OCI-LY3 (cell line): ENCODE data around the gene MCCC1.
A peak's percentile ranks its signal among the peaks of the same experiment; 100 is the strongest.

Source experiments
- H2AFZ ChIP-seq: fragments of 200-600, 300-600 bp; shearing (Covaris generic); 2 replicates; pipeline ENCODE4 v1.6.0; 2014; ENCODE audit warnings: antibody characterized with exemption, low read depth, low read length
- H3K27ac ChIP-seq: fragments of 200-600, 300-600 bp; sonication (generic); 2 replicates; pipeline ENCODE4 v1.5.1; 2014; ENCODE audit warnings: mild to moderate bottlenecking, low read length, moderate library complexity, mixed read lengths
- H3K27me3 ChIP-seq: fragments of 200-600, 300-600 bp; sonication (generic); 2 replicates; pipeline ENCODE4 v1.6.1; 2014; ENCODE audit warnings: low read depth, low read length, mixed read lengths
- H3K36me3 ChIP-seq: fragments of 200-600, 300-600 bp; sonication (generic); replicated peaks from 2 replicates; pipeline ENCODE3; 2014; ENCODE audit warnings: low read depth, low read length, mixed read lengths
- H3K4me1 ChIP-seq: fragments of 300-600, 200-600 bp; sonication (generic); 2 replicates; pipeline ENCODE4 v1.6.1; 2014; ENCODE audit warnings: low read length, mixed read lengths
- H3K4me2 ChIP-seq: fragments of 200-600, 300-600 bp; sonication (generic); 2 replicates; pipeline ENCODE4 v1.6.1; 2014; ENCODE audit warnings: low read length, mixed read lengths
- H3K4me3 ChIP-seq: fragments of 300-600, 200-600 bp; sonication (generic); 2 replicates; pipeline ENCODE4 v1.5.1; 2014; ENCODE audit warnings: antibody characterized with exemption, mild to moderate bottlenecking, low read length, moderate library complexity
- H3K79me2 ChIP-seq: fragments of 300-600, 200-600 bp; shearing (Covaris generic); 2 replicates; pipeline ENCODE4 v1.6.1; 2014; ENCODE audit warnings: mild to moderate bottlenecking, low read length, mixed read lengths
- H3K9ac ChIP-seq: fragments of 300-600, 200-600 bp; shearing (Covaris generic); 2 replicates; pipeline ENCODE4 v1.6.0; 2014; ENCODE audit warnings: mild to moderate bottlenecking, low read length, moderate library complexity
- H3K9me3 ChIP-seq: fragments of 200-600, 300-600 bp; shearing (Covaris generic); 2 replicates; pipeline ENCODE4 v1.6.1; 2014; ENCODE audit warnings: low read length, mixed read lengths; ENCODE audit not compliant: insufficient read depth
- H4K20me1 ChIP-seq: fragments of 200-600, 300-600 bp; sonication (generic); 2 replicates; pipeline ENCODE4 v1.6.1; 2016; ENCODE audit warnings: low read length, mixed read lengths; ENCODE audit not compliant: insufficient read depth
- EZH2phosphoT487 ChIP-seq: fragments of 200-600 bp; shearing (Covaris generic); IDR thresholded peaks from 2 replicates; pipeline ENCODE4 v1.6.1; 2018; ENCODE audit warnings: antibody characterized with exemption, mixed run types, low read depth
- TF ChIP-seq, protein P1 (sequence below): fragments of 200-600, 300-600 bp; sonication (generic); IDR thresholded peaks from 2 replicates; pipeline ENCODE4 v1.5.1; 2014; ENCODE audit warnings: antibody characterized with exemption, low read length, low read depth

Gene MCCC1

DNA sequence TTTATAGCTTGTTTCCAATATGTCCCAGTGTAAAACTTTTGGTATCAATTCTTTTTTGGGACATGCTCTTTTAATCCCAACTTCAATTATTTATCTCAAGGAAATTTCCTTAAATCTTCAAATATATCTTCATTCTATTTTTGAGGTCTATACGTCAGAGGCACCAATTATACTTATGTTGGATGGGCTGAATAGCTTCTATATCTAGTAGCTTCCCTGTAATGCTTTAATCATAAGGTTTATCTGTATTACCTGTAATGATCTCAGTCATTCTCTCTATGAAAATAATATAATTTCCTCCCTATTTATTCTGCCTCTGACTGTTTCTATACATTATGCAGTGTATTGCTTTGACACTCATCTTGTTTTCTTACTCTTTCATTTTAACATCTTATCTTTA lies 29.9 kb upstream of the MCCC1 start:
- Histone ChIP-seq H3K79me2 (no peaks in the 10 kb centered on the region), H3K9ac (no peak overlapping the region), H3K4me1 (peaks cover 8% of the 10 kb centered on the region), H2AFZ (no peak overlapping the region), H3K4me2 (no peak overlapping the region), H3K27me3 (peaks cover 56% of the 10 kb centered on the region), H3K27ac (no peak overlapping the region), H3K4me3 (no peak overlapping the region), H4K20me1 (no peaks in the 10 kb centered on the region), H3K9me3 (peaks cover 9% of the 10 kb centered on the region; the same call in 1 of the 2 replicates), H3K36me3 (peaks cover 5% of the 10 kb centered on the region)
- TF ChIP-seq EZH2phosphoT487, result no peak
- TF ChIP-seq, protein P1, sequence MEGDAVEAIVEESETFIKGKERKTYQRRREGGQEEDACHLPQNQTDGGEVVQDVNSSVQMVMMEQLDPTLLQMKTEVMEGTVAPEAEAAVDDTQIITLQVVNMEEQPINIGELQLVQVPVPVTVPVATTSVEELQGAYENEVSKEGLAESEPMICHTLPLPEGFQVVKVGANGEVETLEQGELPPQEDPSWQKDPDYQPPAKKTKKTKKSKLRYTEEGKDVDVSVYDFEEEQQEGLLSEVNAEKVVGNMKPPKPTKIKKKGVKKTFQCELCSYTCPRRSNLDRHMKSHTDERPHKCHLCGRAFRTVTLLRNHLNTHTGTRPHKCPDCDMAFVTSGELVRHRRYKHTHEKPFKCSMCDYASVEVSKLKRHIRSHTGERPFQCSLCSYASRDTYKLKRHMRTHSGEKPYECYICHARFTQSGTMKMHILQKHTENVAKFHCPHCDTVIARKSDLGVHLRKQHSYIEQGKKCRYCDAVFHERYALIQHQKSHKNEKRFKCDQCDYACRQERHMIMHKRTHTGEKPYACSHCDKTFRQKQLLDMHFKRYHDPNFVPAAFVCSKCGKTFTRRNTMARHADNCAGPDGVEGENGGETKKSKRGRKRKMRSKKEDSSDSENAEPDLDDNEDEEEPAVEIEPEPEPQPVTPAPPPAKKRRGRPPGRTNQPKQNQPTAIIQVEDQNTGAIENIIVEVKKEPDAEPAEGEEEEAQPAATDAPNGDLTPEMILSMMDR, result no peak

DNA sequence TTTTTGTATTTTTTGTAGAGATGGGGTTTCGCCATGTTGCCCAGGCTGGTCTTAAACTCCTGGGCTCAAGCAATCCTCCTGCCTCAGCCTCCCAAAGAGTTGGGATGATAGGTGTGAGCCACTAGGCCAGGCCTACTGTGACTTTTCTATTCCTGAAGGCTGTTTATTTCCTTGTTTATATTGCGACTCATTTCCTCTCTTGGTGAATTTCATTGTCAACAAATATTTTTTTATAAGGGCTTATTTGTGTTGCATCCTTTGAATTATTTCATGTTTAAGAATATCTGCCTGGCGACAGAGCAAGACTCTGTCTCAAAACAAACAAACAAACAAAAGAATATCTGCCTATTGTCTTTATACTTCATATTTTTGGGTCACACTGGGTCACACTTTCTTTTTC lies 29.4 kb upstream of the MCCC1 start:
- H3K4me2 ChIP-seq, result no peak overlapping the region
- H3K4me1 ChIP-seq, result peaks cover 8% of the 10 kb centered on the region
- H2AFZ ChIP-seq, result no peak overlapping the region
- H3K9me3 ChIP-seq, result peaks cover 9% of the 10 kb centered on the region; the same call in 1 of the 2 replicates
- peaks cover 56% of the 10 kb centered on the region for H3K27me3 ChIP-seq
- no peak overlapping the region for H3K4me3 ChIP-seq
- peaks cover 5% of the 10 kb centered on the region for H3K36me3 ChIP-seq
- TF ChIP-seq EZH2phosphoT487, result no peak
- TF ChIP-seq, protein P1, result no peak
- H3K79me2 ChIP-seq, result no peaks in the 10 kb centered on the region
- no peak overlapping the region for H3K9ac ChIP-seq
- H3K27ac ChIP-seq, result no peak overlapping the region
- H4K20me1 ChIP-seq, result no peaks in the 10 kb centered on the region

DNA sequence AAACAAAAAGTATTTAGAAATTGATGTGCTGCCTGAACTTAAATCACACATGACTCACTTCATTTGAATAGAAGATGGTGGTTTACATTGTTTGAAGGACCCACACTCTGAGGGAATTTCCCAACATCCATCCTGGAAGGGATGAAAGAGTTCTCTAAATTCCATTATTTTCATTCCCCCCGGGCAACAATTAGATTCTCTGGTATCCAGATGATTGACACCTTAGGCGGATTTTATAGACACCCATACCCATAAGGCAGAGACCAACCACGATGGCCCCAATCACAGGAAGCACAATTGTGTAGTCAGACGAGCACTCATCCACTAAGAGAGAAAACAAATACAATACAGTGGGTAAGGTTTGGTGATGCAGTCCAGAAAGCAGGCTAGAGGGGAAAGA lies 24.6 kb upstream of the MCCC1 start:
- Histone ChIP-seq H3K36me3 (peaks cover 1% of the 10 kb centered on the region), H3K4me3 (no peak overlapping the region), H3K27ac (no peak overlapping the region), H4K20me1 (no peaks in the 10 kb centered on the region), H3K4me1 (peaks cover 8% of the 10 kb centered on the region), H3K27me3 (peaks cover 40% of the 10 kb centered on the region), H3K9ac (no peak overlapping the region), H2AFZ (no peak overlapping the region), H3K4me2 (no peak overlapping the region), H3K9me3 (no peaks in the 10 kb centered on the region; the same call in 1 of the 2 replicates), H3K79me2 (no peaks in the 10 kb centered on the region)
- TF ChIP-seq EZH2phosphoT487, result no peak
- TF ChIP-seq, protein P1, result no peak

DNA sequence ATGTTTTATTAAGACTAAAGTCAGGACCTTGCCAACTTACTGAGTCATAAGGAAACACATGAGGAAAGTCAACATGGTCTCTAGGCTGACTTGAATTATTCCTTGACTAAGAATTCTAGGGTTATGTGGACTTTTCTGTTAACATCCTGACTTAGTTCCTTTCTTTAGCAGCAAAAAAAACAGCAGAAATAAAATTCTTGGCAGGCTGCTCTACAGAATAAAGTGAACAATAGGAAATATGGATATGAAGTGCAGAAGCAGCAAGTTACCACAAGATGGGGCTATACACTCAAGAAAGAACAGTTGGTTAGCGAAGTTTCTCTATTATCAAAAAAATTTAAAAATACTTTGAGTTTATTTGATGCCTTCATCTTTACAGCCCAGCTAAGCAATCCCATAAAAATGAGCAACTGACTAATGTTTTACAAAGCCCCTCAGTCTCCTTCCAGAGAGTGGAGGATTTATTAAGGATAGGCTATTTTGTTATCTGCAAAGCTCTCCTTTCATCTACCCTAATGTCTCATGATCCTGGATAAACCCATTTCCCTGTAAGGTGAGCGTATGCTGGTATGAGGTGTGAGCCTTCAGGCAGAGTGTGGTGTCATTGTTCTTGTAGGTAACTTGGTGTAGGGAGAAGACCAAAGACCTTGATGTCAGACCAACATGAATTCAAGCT lies 23.1 kb upstream of the MCCC1 start:
- Histone ChIP-seq H3K4me1 (no peaks in the 10 kb centered on the region), H3K36me3 (no peaks in the 10 kb centered on the region), H3K9ac (no peak overlapping the region), H3K9me3 (no peaks in the 10 kb centered on the region), H3K4me2 (no peak overlapping the region), H2AFZ (no peak overlapping the region), H4K20me1 (no peaks in the 10 kb centered on the region), H3K79me2 (no peaks in the 10 kb centered on the region), H3K27me3 (peaks cover 46% of the 10 kb centered on the region), H3K27ac (no peak overlapping the region), H3K4me3 (no peak overlapping the region)
- no peak for TF ChIP-seq EZH2phosphoT487
- TF ChIP-seq, protein P1, result peak; percentile 87
